GM13977 (cell line): ENCODE results near the gene EPC1.
"Not testable (repeated sequence)": the region's sequence is repeated elsewhere in the genome, so short reads cannot be mapped to it uniquely, and the experiment has no call there.

Experiments
- DNase-seq: peaks from one replicate; pipeline ENCODE4 v3.0.0; 2012; ENCODE audit warnings: low spot score
- CTCF ChIP-seq: IDR thresholded peaks from 2 replicates; pipeline ENCODE4 v1.5.1; 2012; ENCODE audit warnings: mild to moderate bottlenecking, control low read depth; ENCODE audit not compliant: insufficient read depth; ENCODE audit errors: extremely low read depth, missing control alignments
- in situ Hi-C: fragments of 300-500 bp; cut with MboI; formaldehyde crosslinking; loops from one replicate; pipeline ENCODE4 v1.12.0; 2022; ENCODE audit warnings: low sequenced_read_pairs, low pct_unique_long_range_greater_than_20kb, mixed read lengths, inconsistent platforms; ENCODE audit not compliant: unreplicated experiment

EPC1 gene

GRCh38 chr10:32259551-32259950 is 87.4 kb downstream of the EPC1 start:
- TF ChIP-seq CTCF = no peak
- DNase-seq = no peak
- in situ Hi-C loops = loop anchor here (5.0 kb wide), 1 partner anchor 88 kb away; the partner anchor contains the start of gene EPC1

- TF ChIP-seq CTCF = peak; percentile 89
- DNase-seq = peak; percentile 65
- in situ Hi-C loops = loop anchor here (5.0 kb wide), 1 partner anchor 90 kb away; the partner anchor contains the start of gene EPC1
Measured at GRCh38 chr10:32256613-32257437, 90.1 kb downstream of the EPC1 start.

GRCh38 chr10:32253821-32254220 is 93.1 kb downstream of the EPC1 start:
- in situ Hi-C loops = no loop called here
- no peak for TF ChIP-seq CTCF

DNA sequence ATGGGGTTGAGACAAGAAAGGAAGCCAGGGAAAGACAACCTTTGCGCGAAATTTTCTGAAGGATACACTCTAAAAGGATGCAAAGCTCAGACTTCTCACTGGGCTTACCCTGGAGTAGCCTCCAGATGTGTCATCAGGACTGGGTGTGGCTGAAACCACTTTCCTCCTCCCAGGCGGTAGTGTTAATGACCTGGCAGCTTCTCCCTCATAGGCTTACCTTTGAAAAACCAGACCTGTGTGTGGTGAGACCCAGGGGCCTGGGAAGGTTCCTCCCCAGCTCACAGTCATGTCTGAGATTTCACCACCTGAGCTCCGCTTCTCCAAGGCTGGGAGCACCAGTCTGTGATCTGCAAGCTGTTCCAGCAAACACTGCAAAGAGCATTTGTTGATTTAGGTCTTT is 93.7 kb downstream of the EPC1 start:
- no peak for DNase-seq
- in situ Hi-C loops = no loop called here
- no peak for TF ChIP-seq CTCF

More at GRCh38 chr10:32253821-32254220, 93.1 kb downstream of the EPC1 start:
- DNase-seq = no peak

DNA sequence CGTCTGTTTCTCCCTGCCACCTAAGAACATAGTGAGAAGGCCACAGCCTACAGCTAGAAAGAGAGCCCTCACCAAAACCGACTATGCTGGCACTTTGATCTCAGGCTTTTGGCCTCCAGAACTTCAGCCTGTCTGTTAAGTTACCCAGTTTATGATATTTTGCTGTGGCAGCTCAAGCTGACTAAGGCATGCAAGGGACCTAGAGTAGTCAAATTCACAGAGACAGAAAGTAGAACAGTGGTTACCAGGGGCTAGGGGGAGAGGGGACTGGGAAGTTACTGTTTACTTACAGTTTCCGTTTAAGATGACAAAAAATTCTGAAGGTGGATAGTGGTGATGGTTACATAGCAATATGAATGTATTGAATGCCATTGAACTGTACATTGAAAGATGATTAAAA is 96.5 kb downstream of the EPC1 start:
- in situ Hi-C loops, DNase-seq: not testable (repeated sequence)

- DNase-seq = no peak
- no peak for TF ChIP-seq CTCF
- in situ Hi-C loops = no loop called here
Measured at GRCh38 chr10:32246685-32247084, 100.3 kb downstream of the EPC1 start.

GRCh38 chr10:32245760-32246159 is 101.2 kb downstream of the EPC1 start:
- in situ Hi-C loops = no loop called here
- DNase-seq = no peak
- no peak for TF ChIP-seq CTCF
